Measurements from ENCODE around the gene IFNW1.

Gene IFNW1

GRCh38 chr9:21104787-21105186 lies 36.8 kb downstream of the IFNW1 start:
- DNase-seq: no peak

GRCh38 chr9:21102305-21102704 lies 39.3 kb downstream of the IFNW1 start:
- DNase-seq: no peak

GRCh38 chr9:21097817-21098216 lies 43.8 kb downstream of the IFNW1 start:
- no peak for DNase-seq

DNA sequence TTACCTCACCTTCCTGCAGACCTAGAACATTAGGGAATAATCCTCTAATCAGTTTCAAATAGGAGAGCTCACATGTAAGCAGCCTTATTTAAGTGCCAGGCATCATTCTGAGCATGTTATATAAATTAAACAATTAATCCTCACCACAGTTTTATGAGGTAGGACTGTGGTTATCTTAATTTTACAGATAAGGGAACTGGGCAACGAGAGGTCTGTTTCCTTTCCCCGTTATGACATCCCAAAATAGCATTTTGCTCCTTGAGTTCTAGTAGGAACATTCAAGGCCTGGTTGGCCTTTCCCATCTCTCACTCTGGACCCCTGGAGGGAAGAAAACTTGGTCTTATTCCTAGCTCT lies 44.8 kb downstream of the IFNW1 start:
- no peak for DNase-seq

DNA sequence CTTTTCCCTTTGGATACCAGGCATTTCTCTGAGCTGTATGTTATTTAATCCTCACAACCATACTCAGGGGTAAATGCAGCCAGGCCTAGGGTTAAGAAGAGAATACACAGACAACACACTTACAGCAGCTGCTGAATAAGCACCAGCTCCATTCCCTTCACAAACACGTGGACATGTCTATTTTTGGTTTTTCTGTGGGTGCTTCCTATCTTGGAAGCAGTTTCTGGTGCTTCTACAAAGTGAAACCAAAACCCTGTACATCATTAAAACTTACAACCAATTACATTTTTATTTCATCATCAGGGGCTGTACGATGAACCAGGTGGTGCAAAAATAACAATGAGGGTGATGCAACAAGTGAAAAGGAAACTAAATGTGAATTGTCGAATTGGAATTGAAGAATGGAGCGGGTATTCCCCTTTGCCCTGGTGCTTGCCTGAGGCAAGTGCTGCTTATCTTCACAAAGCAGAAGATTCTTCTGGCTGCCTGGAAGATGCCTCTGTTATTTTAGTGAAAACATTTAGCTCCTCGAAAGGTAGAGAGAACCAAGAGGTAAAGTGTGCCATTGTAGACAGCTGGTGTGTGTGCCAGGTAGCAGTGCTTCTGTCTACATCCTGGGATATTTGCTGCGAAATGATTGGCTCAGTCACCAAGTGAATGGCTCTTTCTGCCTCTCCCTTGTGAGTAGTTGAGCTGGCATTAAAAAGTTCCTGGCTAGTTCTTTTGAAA lies 45.3 kb downstream of the IFNW1 start:
- DNase-seq: no peak

GRCh38 chr9:21095561-21095960 lies 46.1 kb downstream of the IFNW1 start:
- no peak for DNase-seq
